ENCODE results near the gene INSRR.

- TF ChIP-seq, protein P1, sequence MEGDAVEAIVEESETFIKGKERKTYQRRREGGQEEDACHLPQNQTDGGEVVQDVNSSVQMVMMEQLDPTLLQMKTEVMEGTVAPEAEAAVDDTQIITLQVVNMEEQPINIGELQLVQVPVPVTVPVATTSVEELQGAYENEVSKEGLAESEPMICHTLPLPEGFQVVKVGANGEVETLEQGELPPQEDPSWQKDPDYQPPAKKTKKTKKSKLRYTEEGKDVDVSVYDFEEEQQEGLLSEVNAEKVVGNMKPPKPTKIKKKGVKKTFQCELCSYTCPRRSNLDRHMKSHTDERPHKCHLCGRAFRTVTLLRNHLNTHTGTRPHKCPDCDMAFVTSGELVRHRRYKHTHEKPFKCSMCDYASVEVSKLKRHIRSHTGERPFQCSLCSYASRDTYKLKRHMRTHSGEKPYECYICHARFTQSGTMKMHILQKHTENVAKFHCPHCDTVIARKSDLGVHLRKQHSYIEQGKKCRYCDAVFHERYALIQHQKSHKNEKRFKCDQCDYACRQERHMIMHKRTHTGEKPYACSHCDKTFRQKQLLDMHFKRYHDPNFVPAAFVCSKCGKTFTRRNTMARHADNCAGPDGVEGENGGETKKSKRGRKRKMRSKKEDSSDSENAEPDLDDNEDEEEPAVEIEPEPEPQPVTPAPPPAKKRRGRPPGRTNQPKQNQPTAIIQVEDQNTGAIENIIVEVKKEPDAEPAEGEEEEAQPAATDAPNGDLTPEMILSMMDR (IDR thresholded peaks at IDR 0.05; ENCODE audit: insufficient read depth, low read length, poor library complexity, severe bottlenecking), result peak; percentile 71
- TF ChIP-seq EZH2phosphoT487 (conservative IDR thresholded peaks at IDR 0.05; ENCODE audit: low read length), result no peak
Measured at GRCh38 chr1:156892190-156893047, 33.5 kb upstream of the INSRR start.
